ENCODE data around the gene CFL2. TPM values are rescaled to one million over a fixed set of nuclear protein-coding genes. Genes with fewer than 3 reads are reported as not detected.

The CFL2 gene
- total RNA-seq, 2 experiments from 2014 or later, result 36.4 to 37.9 TPM

DNA sequence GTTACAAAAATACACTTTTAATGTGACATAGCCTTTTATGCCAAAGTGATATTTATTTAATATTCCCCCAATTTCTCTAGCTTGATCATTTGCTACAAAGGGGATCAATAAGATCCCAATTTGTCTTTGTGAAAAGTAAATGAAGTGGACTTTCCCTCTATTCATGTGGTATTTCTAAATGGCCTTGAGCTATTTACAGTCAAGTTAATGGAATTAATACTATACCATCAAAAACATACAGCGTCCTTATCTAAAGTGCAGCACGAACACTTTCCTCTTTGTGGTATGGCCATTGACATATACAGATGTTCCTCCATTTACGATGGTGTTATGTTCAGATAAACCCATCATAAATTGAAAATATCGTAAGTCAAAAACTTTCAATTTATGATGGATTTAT, 23.2 kb downstream of the CFL2 start:
- H3K27me3 Mint-ChIP-seq, result no peaks in the 10 kb centered on the region
- Histone ChIP-seq H3K9me3 (ENCODE audit: control insufficient read depth in 1 of 2, insufficient read depth in 1 of 2, low read length in 2 of 2) (no peaks in the 10 kb centered on the region), H3K27ac (ENCODE audit: low read depth in 1 of 2, low read length in 2 of 2) (no peak overlapping the region), H3K36me3 (ENCODE audit: insufficient read depth, low read length) (no peaks in the 10 kb centered on the region), H3K4me1 (ENCODE audit: insufficient read depth, low read length) (peaks cover 7% of the 10 kb centered on the region), H3K4me3 (ENCODE audit: low read length) (no peak overlapping the region), H3K27me3 (ENCODE audit: control insufficient read depth in 1 of 2, insufficient read depth in 2 of 2, low read length in 2 of 2) (no peaks in the 10 kb centered on the region)
- POLR2A ChIA-PET, result no interaction called here
- peaks cover 8% of the 10 kb centered on the region for H3K4me1 Mint-ChIP-seq (ENCODE audit: low read depth)
- CTCF ChIA-PET, result no interaction called here
- H3K27ac Mint-ChIP-seq, result no peak overlapping the region
- intact Hi-C loops (cut with DNase I, micrococcal nuclease), result no loop called here
- H3K4me3 Mint-ChIP-seq, result no peak overlapping the region
- ATAC-seq (ENCODE audit: poor library complexity) (no peak), DNase-seq (no peak)
- no peaks in the 10 kb centered on the region for H3K9me3 Mint-ChIP-seq
- H3K36me3 Mint-ChIP-seq (ENCODE audit: low read depth), result no peaks in the 10 kb centered on the region
- TF ChIP-seq CTCF (IDR thresholded peaks at IDR 0.05), result no peak

DNA sequence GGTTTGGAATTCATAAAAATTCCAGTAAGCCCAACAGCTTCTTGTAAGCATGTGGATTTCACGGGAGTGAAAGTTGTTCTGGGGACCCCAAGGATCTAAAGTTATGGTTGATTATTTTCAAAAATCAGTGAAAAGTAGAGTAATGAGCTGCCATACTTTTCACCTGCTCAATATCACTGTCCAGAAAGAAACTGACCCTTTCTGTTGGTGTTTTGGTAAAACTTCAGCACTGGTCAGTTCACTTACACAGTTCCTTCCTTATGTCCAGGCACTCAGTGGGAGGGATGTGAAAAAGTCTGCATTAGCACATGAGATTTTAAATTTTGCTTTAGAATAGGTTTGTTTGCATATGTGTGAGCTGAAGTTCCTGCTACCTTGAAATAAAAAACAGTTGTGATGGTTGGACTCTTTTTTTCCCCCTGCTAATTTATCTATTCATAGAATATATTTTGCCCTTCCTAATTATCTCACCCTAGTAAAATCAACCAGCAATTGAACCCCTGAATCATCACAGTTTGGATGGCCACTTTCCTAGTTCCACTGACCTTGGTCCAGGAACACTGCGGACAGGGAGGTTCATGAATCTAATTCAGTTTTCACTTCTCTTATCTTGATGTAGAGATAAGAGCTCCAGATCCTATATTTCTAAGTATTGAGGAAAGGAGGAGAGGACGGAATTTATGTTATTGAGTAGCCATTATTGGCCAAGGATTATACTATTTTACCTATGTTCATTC, 25.8 kb downstream of the CFL2 start:
- DNase-seq (no peak), ATAC-seq (ENCODE audit: poor library complexity) (no peak)
- H3K36me3 ChIP-seq (ENCODE audit: insufficient read depth, low read length), result no peaks in the 10 kb centered on the region
- Mint-ChIP-seq H3K4me1 (ENCODE audit: low read depth) (peaks cover 8% of the 10 kb centered on the region), H3K27ac (no peak overlapping the region), H3K9me3 (no peaks in the 10 kb centered on the region), H3K27me3 (no peaks in the 10 kb centered on the region), H3K36me3 (ENCODE audit: low read depth) (no peaks in the 10 kb centered on the region), H3K4me3 (no peak overlapping the region)
- no peak overlapping the region for H3K27ac ChIP-seq (ENCODE audit: low read depth in 1 of 2, low read length in 2 of 2)
- no peaks in the 10 kb centered on the region for H3K9me3 ChIP-seq (ENCODE audit: control insufficient read depth in 1 of 2, insufficient read depth in 1 of 2, low read length in 2 of 2)
- H3K27me3 ChIP-seq (ENCODE audit: control insufficient read depth in 1 of 2, insufficient read depth in 2 of 2, low read length in 2 of 2), result no peaks in the 10 kb centered on the region
- H3K4me1 ChIP-seq (ENCODE audit: insufficient read depth, low read length), result peaks cover 7% of the 10 kb centered on the region
- H3K4me3 ChIP-seq (ENCODE audit: low read length), result no peak overlapping the region
- ChIA-PET CTCF (no interaction called here), POLR2A (no interaction called here)
- no peak for TF ChIP-seq CTCF (IDR thresholded peaks at IDR 0.05)
- intact Hi-C loops (cut with DNase I, micrococcal nuclease), result no loop called here

DNA sequence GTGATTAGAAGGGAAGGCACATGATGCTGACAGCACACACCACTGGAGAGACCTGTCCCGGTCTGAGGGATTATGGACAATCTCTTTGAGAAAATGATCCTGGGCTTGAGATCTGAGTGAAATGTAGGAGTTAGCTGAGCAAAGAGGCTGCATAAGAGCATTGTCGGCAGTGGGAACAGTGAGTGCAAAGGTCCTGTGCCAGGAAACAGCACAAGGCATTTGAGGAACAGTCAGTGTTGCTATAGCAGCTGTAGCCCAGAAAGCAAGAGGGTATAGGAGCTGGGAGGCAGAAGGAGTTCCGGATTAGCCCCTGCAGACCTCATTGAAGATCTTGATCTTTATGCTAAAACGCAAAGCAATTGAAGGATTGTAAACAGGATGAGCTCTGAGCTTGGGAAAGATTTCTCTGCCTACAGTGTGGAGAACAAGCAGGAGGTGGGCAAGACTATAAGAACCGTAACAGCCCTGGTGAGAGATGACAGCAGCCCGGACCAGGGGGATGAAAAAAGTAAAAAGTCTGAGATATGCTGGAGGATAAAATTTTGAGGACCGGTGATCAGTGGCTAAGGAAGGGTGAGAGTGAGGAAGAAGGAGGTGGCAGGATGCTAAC, 28.5 kb downstream of the CFL2 start:
- no peak for ATAC-seq (ENCODE audit: poor library complexity)
- H3K27me3 ChIP-seq (ENCODE audit: control insufficient read depth in 1 of 2, insufficient read depth in 2 of 2, low read length in 2 of 2), result no peaks in the 10 kb centered on the region
- no peak for DNase-seq
- intact Hi-C loops (cut with DNase I, micrococcal nuclease), result no loop called here
- POLR2A ChIA-PET, result no interaction called here
- Mint-ChIP-seq H3K4me1 (ENCODE audit: low read depth) (no peaks in the 10 kb centered on the region), H3K36me3 (ENCODE audit: low read depth) (no peaks in the 10 kb centered on the region), H3K4me3 (no peak overlapping the region), H3K9me3 (no peaks in the 10 kb centered on the region), H3K27ac (no peak overlapping the region), H3K27me3 (no peaks in the 10 kb centered on the region)
- H3K9me3 ChIP-seq (ENCODE audit: control insufficient read depth in 1 of 2, insufficient read depth in 1 of 2, low read length in 2 of 2), result no peaks in the 10 kb centered on the region
- H3K36me3 ChIP-seq (ENCODE audit: insufficient read depth, low read length), result no peaks in the 10 kb centered on the region
- no peak overlapping the region for H3K27ac ChIP-seq (ENCODE audit: low read depth in 1 of 2, low read length in 2 of 2)
- no peak for TF ChIP-seq CTCF (IDR thresholded peaks at IDR 0.05)
- no peaks in the 10 kb centered on the region for H3K4me1 ChIP-seq (ENCODE audit: insufficient read depth, low read length)
- CTCF ChIA-PET, result no interaction called here
- no peak overlapping the region for H3K4me3 ChIP-seq (ENCODE audit: low read length)

Measured in CD4-positive, alpha-beta T cell (primary cell).